Fibroblast of lung (primary cell): ENCODE measurements around the gene PIGX. TPM values are rescaled to one million over a fixed set of nuclear protein-coding genes. Genes with fewer than 3 reads are reported as not detected.

Experiments
- DNase-seq, 2 donors: peaks; one replicate each; pipeline versions ENCODE4 v3.0.0 to v3.0.0-alpha.2; 2010; ENCODE audit warnings: low read depth in 2 of 2
- H2AFZ ChIP-seq: 2 replicates; pipeline ENCODE4 v1.5.1; 2012; ENCODE audit warnings: low read length, control low read depth, inconsistent platforms
- H3K27ac ChIP-seq: 2 replicates; pipeline ENCODE4 v1.5.1; 2011; ENCODE audit warnings: low read length, control low read depth; ENCODE audit not compliant: insufficient read depth
- H3K27me3 ChIP-seq: 2 replicates; pipeline ENCODE4 v1.5.1; 2011; ENCODE audit warnings: mild to moderate bottlenecking, low read length; ENCODE audit not compliant: control insufficient read depth, insufficient read depth
- H3K36me3 ChIP-seq: 2 replicates; pipeline ENCODE4 v1.5.1; 2011; ENCODE audit warnings: low read length; ENCODE audit not compliant: control insufficient read depth, insufficient read depth
- H3K4me1 ChIP-seq: 2 replicates; pipeline ENCODE4 v1.5.1; 2011; ENCODE audit warnings: low read length; ENCODE audit not compliant: control insufficient read depth, insufficient read depth; ENCODE audit errors: extremely low read depth
- H3K4me2 ChIP-seq: 2 replicates; pipeline ENCODE4 v1.5.1; 2011; ENCODE audit warnings: low read length, control low read depth; ENCODE audit not compliant: insufficient read depth; ENCODE audit errors: extremely low read depth
- H3K4me3 ChIP-seq, 4 experiments: fragments of 200-600 bp in 1 of 4; sonication (generic) in 1 of 4; replicated peaks in 1 of 4; 2 replicates each; pipeline ENCODE4 v1.5.1; 2011 to 2016; ENCODE audit warnings: low read length in 4 of 4, low read depth in 3 of 4, mild to moderate bottlenecking in 3 of 4, control low read depth in 2 of 4, inconsistent platforms in 1 of 4, mixed read lengths in 1 of 4; ENCODE audit not compliant: insufficient read depth in 1 of 4; ENCODE audit errors: control extremely low read depth in 1 of 4
- H3K79me2 ChIP-seq: 2 replicates; pipeline ENCODE4 v1.5.1; 2012; ENCODE audit warnings: mild to moderate bottlenecking, low read length, inconsistent platforms; ENCODE audit not compliant: control insufficient read depth, insufficient read depth
- H3K9ac ChIP-seq: 2 replicates; pipeline ENCODE4 v1.5.1; 2011; ENCODE audit warnings: mild to moderate bottlenecking, low read length, control low read depth; ENCODE audit not compliant: insufficient read depth
- H3K9me3 ChIP-seq: 2 replicates; pipeline ENCODE4 v1.5.1; 2012; ENCODE audit warnings: low read depth, low read length; ENCODE audit not compliant: control insufficient read depth, insufficient read depth
- H4K20me1 ChIP-seq: 2 replicates; pipeline ENCODE4 v1.5.1; 2011; ENCODE audit warnings: low read length; ENCODE audit not compliant: control insufficient read depth, insufficient read depth; ENCODE audit errors: extremely low read depth
- EZH2 ChIP-seq: IDR thresholded peaks from 2 replicates; pipeline ENCODE4 v1.5.1; 2012; ENCODE audit warnings: low read length, control low read depth, mild to moderate bottlenecking; ENCODE audit errors: missing control alignments
- polyA plus RNA-seq, 2 donors: library from polyadenylated mRNA; depleted of rRNA in 1 of 2; stranded (reverse) in 1 of 2; unstranded in 1 of 2; fragments of >200 nt; gene quantifications; 2 replicates each; pipeline ENCODE4 v1.2.1, GENCODE V29; 2011 to 2012; ENCODE audit warnings: missing spikeins in 1 of 2
- total RNA-seq: library from RNA; depleted of rRNA; stranded (reverse); fragments of >200 nt; gene quantifications from 2 replicates; pipeline ENCODE4 v1.2.1, GENCODE V29; 2014
- TF ChIP-seq, protein P1 (sequence below), 2 donors: IDR thresholded peaks in 1 of 2; conservative IDR thresholded peaks in 1 of 2; 1 replicate in 1 of 2; 2 replicates in 1 of 2; pipeline ENCODE4 v1.5.1; 2011 to 2012; ENCODE audit warnings: low read length in 2 of 2, control low read depth in 1 of 2, inconsistent platforms in 1 of 2, low read depth in 1 of 2, mild to moderate bottlenecking in 1 of 2

The PIGX gene
- total and polyA plus RNA-seq, 2 donors (not counting 1 experiment from before 2014, with no cell fraction given) = 10.7 to 17.0 TPM

DNA sequence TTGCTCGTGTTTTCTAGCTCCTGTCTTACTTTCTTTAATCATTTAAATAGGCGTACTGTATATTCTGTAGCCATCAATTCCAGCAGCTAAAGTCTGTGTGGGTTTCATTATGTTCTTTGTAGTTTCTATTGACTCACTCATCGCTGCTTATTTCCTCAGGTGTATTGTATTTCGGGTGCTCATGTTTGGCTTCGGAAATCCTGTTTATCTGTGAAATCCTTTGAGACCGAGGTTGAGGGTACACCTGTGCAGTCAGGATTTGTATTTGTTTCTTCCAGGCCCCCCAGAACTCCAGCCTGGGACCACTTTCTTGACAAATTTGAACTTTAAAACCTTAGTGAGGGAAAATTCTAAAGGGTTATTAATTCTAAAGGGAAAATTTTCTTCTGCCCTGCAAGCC, 25.5 kb downstream of the PIGX start:
- Histone ChIP-seq H3K9ac (no peak overlapping the region), H4K20me1 (peaks cover 2% of the 10 kb centered on the region), H3K4me1 (peaks cover 2% of the 10 kb centered on the region), H3K9me3 (no peaks in the 10 kb centered on the region), H3K27ac (no peak overlapping the region), H3K4me3 (no peak overlapping the region), H3K36me3 (no peaks in the 10 kb centered on the region), H2AFZ (no peak overlapping the region), H3K4me2 (no peak overlapping the region), H3K27me3 (no peaks in the 10 kb centered on the region), H3K79me2 (peaks cover 26% of the 10 kb centered on the region)
- no peak for DNase-seq
- TF ChIP-seq EZH2 = no peak
- TF ChIP-seq, protein P1, sequence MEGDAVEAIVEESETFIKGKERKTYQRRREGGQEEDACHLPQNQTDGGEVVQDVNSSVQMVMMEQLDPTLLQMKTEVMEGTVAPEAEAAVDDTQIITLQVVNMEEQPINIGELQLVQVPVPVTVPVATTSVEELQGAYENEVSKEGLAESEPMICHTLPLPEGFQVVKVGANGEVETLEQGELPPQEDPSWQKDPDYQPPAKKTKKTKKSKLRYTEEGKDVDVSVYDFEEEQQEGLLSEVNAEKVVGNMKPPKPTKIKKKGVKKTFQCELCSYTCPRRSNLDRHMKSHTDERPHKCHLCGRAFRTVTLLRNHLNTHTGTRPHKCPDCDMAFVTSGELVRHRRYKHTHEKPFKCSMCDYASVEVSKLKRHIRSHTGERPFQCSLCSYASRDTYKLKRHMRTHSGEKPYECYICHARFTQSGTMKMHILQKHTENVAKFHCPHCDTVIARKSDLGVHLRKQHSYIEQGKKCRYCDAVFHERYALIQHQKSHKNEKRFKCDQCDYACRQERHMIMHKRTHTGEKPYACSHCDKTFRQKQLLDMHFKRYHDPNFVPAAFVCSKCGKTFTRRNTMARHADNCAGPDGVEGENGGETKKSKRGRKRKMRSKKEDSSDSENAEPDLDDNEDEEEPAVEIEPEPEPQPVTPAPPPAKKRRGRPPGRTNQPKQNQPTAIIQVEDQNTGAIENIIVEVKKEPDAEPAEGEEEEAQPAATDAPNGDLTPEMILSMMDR (conservative IDR thresholded peaks at IDR 0.05 in 1 of 2, IDR thresholded peaks at IDR 0.05 in 1 of 2; ENCODE audit: low read depth in 1 of 2, low read length in 2 of 2) = no peak

DNA sequence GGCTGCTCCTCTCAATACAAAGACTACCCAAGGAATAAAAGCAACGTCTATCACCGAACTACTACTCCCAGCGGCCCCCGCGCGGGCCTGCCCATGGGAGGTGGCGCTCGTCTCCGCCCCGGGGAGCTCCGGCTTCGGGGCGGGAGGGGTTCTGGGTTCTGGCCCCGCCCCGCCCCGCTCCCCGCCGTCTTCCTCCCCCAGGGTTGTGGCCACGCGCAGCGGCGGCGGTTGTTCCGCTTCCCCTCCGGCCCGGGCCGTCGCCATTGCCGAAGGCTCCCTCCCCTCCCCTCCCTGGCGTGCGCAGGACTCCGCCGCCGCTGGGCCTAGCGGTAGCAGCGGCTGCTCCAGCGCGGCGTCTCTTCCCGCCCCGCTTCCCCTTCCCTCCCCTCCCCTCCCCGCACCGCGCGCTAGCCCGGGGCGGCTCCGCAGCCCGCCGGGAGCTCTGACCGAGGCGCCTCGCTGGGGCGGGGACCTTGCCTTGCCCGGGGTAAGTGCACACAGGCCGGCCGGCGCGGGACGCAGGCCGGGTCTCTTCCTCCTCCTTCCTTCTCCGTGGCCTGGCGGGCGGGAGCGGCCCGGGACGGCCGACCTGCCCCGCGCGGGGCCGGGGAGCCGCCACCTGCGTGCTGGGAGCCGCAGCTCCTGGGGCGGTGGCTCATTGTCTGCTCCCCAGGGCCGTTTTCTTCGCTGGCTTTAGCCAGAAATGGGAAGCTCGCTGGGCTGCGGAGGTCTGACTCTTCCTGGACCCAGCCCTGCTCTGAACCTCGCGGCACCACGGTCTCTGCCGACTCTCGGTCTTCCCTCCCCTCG, 27.7 kb downstream of the PIGX start, which contains the start of gene PAK2:
Gene PAK2, plus strand, starts transcription at position 187 of the 810 bp plus-strand sequence. CDS start 42,790 bp downstream, outside the sequence.
- H3K4me2 ChIP-seq = peak within 1 kb of the TSS; percentile 93
- TF ChIP-seq EZH2 = no peak
- TF ChIP-seq, protein P1 (conservative IDR thresholded peaks at IDR 0.05 in 1 of 2, IDR thresholded peaks at IDR 0.05 in 1 of 2; ENCODE audit: low read depth in 1 of 2, low read length in 2 of 2) = no peak
- H3K36me3 ChIP-seq = no peaks in the 10 kb centered on the region
- peak; percentile 83 to 85 for DNase-seq
- H3K79me2 ChIP-seq = peaks cover 45% of the 10 kb centered on the region
- peak within 1 kb of the TSS; percentile 88 for H3K9ac ChIP-seq
- H3K4me3 ChIP-seq = peak within 1 kb of the TSS; percentile 49 to 95 (median 76)
- peak within 1 kb of the TSS; percentile 91 for H3K27ac ChIP-seq
- H3K9me3 ChIP-seq = no peaks in the 10 kb centered on the region
- H2AFZ ChIP-seq = peak within 1 kb of the TSS; percentile 53
- no peaks in the 10 kb centered on the region for H3K27me3 ChIP-seq
- peaks cover 2% of the 10 kb centered on the region for H4K20me1 ChIP-seq
- peaks cover 2% of the 10 kb centered on the region for H3K4me1 ChIP-seq

DNA sequence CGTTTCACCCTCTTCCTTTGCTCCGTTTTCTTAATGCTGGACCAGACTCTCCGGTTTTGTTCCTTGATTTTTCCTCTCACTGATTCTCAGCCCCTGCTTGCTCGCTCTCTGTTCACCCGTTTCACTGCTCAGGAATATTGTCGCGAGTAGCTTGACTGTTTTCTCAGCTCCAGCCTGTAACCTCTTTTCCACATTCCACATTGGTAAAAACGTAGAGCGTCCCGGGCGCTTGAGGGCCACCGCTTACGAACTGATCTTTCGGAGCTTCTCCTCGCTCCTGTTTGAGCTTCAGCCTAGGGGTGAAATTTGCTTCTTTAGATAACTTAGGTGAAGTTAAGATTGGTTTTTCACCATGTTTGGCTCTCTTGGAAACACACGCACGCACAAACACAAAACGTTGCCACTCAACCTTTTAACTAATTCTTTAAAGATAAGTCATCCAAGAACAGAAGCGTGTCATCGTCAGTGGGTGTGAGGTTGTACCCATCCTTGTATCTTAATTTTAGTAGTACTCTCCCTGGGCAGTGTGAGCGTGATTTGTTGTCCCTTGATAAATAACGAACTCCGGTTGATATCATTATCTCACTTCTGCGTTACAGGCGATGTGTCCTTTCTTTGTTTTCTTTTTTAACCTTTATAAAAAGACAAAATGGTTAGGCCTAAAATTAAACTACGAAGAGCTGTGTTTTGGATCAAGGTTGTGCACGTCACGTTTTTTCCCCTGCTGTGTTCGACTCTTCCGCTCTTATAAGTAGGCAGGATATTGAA, 28.5 kb downstream of the PIGX start:
- H3K27me3 ChIP-seq = no peaks in the 10 kb centered on the region
- H3K79me2 ChIP-seq = peaks cover 53% of the 10 kb centered on the region

More for the DNA sequence above, 28.5 kb downstream of the PIGX start:
- H3K4me1 ChIP-seq = peaks cover 2% of the 10 kb centered on the region
- H3K4me2 ChIP-seq = peak overlapping the region; percentile 93
- TF ChIP-seq, protein P1 (conservative IDR thresholded peaks at IDR 0.05 in 1 of 2, IDR thresholded peaks at IDR 0.05 in 1 of 2; ENCODE audit: low read depth in 1 of 2, low read length in 2 of 2) = no peak
- TF ChIP-seq EZH2 = no peak
- no peaks in the 10 kb centered on the region for H3K9me3 ChIP-seq
- H3K9ac ChIP-seq = peak overlapping the region; percentile 88
- DNase-seq = peak; percentile 54 to 55
- peak overlapping the region; percentile 91 for H3K27ac ChIP-seq
- H3K36me3 ChIP-seq = no peaks in the 10 kb centered on the region
- H2AFZ ChIP-seq = no peak overlapping the region
- H4K20me1 ChIP-seq = peaks cover 2% of the 10 kb centered on the region
- H3K4me3 ChIP-seq = peak overlapping the region; percentile 49 to 95 (median 76)
